GM12892 (cell line): Measurements from ENCODE around the gene KCNMB1.

ENCODE experiments used
- POLR2A ChIP-seq: IDR thresholded peaks from 2 replicates; pipeline ENCODE4 v1.6.1; 2011; ENCODE audit warnings: low read depth, low read length, control low read depth
- TAF1 ChIP-seq: IDR thresholded peaks from 2 replicates; pipeline ENCODE4 v1.6.1; 2011; ENCODE audit warnings: low read depth, mild to moderate bottlenecking, control low read depth, low read length, borderline replicate concordance

DNA sequence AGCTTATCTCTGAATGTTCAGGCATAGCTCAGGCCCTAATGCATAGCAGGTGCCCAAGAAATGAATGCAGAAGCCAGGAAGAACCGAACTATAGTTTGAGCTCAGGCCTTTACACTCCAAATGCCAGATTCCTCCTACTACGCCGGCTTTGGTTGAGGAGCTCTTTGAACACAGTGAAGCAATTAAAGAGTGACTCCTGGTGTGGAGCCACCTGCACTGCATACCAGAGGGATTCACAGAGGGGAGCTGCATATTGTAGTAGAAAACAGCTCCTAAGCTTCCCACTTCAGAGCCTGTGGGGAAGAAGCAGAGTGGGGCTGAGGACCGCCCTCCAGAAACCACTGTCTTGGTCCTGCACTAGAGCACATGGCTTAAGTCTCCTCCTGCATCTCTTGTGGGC, 14.5 kb upstream of the KCNMB1 start:
- TF ChIP-seq TAF1 = no peak
- TF ChIP-seq POLR2A = no peak
